Measurements from ENCODE around the gene TRIM68.

The TRIM68 gene

GRCh38 chr11:4606231-4607015 lies 1.6 kb downstream of the TRIM68 start:
- no peak for DNase-seq (ENCODE audit: low read depth)

GRCh38 chr11:4605057-4605456 lies 3.0 kb downstream of the TRIM68 start:
- DNase-seq (ENCODE audit: low read depth) = no peak

- no peak for DNase-seq (ENCODE audit: low read depth)
Measured at GRCh38 chr11:4593739-4594138, 14.3 kb downstream of the TRIM68 start, which contains the start of gene OR52I1. Gene OR52I1, plus strand, starts transcription at chr11:4594039. Its CDS starts 0 bp downstream, at chr11:4594039.

GRCh38 chr11:4589017-4589416 lies 19.0 kb downstream of the TRIM68 start:
- no peak for DNase-seq (ENCODE audit: low read depth)

DNA sequence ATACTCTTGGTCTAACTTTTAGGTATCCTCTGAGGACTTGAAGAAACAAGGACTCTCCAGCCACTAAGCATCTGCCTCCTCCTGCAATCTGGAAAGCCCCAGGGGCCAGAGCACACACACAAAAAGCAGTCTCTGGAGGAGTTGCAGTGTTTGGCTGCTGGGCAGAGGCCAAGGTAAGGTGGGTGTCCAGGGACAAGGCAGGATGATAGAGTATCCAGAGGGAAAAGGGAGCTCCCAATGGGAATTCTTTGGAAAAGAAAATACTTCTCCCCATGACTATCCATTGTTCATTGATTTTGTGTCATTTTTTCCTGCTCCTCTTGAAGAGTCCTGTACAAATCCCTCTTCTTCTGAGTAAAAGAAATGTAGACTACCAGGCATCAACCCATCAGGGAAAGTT lies 26.6 kb downstream of the TRIM68 start, which contains the start of gene OR52I2:
Gene OR52I2, plus strand, starts transcription at position 301 of the 400 bp plus-strand sequence.
- DNase-seq (ENCODE audit: low read depth) = no peak

- no peak for DNase-seq (ENCODE audit: low read depth)
Measured at GRCh38 chr11:4580124-4580523, 27.9 kb downstream of the TRIM68 start.

DNA sequence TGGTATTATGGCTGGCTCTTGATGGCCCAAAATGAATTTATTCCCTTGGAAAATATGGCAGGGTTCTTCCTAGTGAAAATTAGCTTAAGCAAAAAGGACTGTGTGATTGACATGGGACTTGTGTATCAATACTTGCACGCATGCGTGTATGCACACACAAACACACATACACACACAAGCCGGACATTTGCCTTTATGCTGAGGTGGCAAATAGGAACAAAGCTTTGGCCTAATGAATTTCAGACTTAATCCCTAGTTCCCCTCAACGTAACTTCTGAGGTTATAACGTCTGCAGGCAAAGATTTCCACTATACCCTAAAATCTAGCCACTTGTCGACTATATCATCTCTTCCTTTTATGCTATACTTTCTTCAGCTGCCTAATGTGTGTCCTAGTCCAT lies 29.4 kb downstream of the TRIM68 start:
- no peak for DNase-seq (ENCODE audit: low read depth)

DNA sequence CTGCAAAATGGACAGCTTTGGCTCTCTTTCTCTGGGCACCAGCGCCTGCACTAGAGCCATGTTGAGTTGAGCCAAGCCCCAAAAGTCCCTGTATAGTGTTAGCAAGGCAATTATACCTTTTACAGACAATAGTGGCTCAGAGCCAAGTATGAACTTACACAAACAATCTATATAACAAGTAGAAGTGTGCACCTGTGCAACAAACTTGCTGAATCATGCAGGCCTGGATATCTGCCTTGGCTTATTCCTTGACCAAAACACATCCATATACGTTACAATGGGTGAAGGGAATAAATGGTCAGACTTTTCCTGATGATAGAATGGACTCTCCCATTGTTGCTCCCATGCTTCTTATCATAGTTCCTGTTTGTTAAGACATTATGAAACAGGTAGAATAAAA lies 30.3 kb downstream of the TRIM68 start:
- no peak for DNase-seq (ENCODE audit: low read depth)

DNA sequence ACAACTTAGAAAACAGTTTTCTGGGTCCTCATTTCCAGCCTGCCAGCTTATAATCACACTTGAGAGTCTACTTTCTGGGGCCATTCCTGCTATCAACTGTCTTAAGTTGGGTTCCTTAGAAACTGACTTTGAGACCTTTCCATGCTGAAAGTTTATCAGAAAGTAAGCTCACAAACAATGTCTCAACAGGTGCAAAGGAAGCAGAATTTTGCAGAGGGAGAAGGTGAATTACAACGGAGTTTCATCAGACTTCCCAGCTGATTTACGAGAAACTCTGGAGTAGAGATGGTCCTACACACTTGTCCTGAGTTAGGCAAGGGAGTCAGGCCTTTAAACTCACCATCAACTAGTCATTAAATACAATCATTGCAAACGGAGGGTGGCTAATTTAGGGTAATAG lies 31.2 kb downstream of the TRIM68 start:
- no peak for DNase-seq (ENCODE audit: low read depth)

GRCh38 chr11:4569075-4569474 lies 39.0 kb downstream of the TRIM68 start:
- no peak for DNase-seq (ENCODE audit: low read depth)

GRCh38 chr11:4565371-4565770 lies 42.7 kb downstream of the TRIM68 start:
- DNase-seq (ENCODE audit: low read depth) = no peak

GRCh38 chr11:4560467-4560866 lies 47.6 kb downstream of the TRIM68 start:
- DNase-seq (ENCODE audit: low read depth) = no peak

DNA sequence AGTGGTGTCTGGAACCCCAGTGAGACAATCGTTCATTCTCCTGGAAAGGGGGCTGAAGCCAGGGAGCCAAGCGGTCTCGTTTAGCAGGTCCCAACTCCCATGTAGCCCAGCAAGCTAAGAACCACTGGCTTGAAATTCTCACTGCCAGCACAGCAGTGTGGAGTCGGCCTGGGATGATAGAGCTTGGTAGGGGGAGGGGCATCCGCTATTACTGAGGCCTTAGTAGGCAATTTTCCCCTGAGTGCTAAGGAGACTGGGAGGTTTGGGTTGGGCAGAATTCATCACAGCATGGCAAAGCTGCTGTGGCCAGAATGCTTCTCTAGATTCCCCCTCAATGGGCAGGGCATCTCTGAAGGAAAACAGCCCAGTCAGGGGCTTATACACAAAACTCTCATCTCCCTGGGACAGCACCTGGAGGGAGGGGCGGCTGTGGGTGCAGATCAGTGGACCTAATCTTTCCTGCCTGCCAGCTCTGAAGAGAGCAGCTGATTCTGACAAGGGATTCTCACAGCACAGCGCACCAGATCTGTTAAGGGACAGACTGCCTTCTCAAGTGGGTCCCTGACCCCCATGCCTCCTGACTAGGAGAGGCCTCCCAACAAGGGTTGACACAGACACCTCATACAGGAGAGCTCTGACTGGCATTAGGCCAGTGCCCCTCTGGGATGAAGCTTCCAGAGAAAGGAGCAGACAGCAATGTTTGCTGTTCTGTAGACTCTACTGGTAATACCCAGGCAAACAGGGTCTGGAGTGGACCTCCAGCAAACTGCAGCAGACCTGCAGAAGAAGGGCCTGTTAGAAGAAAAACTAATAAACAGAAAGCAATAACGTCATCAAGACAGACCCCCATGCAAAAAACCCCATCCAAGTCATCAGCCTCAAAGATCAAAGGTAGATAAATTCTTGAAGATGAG lies 48.2 kb downstream of the TRIM68 start:
- DNase-seq (ENCODE audit: low read depth) = no peak

- no peak for DNase-seq (ENCODE audit: low read depth)
Measured at GRCh38 chr11:4551346-4551979, 56.6 kb downstream of the TRIM68 start.

Data from HS-5 (cell line).